EL (cell line): Measurements from ENCODE around the gene C2CD4D.

Experiments used
- DNase-seq: peaks from one replicate; pipeline ENCODE4 v3.0.0-alpha.2; 2016

The C2CD4D gene

DNA sequence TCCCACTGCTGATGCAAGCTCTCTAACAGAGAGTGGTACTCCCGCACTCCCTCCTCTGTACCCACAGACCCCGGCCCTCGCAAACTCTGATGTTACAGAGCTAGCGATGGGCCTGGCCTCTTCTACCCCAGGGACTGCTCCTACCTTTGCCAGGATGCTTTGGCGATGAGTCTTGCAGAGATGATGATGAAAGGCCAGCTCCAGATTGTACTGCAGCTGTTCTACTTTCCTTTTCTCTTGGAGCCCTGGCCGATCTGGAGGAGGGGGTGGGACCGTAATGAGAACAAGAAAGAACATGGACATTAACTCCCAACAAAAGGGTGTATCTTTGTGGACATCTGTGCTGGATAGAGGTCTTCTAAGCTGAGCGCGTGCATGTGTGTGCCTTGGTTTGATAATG lies 28.4 kb downstream of the C2CD4D start:
- DNase-seq: no peak

DNA sequence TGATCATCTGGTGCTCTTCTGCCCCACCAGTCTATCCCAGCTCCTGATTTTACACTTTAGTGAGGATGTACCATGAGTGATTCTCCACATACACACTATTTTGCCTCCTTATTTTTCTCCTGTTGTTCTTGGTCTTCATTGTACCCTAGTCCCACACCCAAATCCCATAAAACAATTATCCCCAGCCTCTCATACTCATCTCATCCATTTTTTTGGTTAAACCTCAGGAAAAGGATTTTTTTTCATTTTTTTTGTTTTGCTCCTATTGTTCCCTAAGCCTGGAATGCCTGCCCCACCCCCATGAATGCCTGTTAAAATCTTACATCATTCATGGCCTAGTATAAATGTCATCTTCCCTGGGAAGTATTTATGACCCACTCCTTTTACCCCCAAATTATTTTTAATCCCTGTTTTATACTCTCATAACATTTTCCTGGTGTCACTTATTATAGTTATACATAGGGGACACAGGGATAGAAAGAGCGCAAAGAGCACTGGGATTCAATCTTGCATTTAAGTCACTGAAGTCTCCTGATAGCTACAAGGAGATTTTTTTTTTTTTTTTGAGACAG lies 29.5 kb downstream of the C2CD4D start:
- no peak for DNase-seq

DNA sequence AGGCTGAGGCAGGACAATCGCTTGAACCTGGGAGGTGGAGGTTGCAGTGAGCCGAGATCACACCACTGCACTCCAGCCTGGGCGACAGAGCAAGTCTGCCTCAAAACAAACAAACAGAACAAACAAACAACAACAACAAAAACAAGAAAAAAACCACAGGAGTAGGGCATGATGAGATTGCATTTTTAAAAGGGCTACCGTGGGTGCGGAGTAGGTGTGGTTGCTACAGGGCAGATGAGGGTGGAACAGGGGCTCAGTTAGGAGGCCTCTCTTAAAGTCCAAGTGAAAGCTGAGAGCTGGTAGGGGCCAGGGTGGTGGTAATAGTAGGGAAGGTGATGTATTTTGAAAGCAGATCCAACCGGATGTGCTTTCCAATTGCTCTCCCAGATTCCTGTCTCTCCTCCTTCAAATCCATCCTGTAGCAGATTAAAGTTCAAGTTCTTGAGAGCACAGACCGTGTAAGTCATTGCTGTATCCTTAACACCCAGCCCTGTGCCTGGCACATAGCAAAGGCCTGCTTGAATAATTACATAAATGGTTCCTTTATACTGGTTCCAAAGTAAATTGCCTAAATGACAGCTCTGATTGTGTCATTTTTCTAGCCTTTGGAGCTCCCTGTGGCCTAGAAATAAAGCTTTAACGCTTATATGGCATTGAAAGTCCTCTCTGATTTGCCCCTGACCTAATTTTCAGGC lies 30.2 kb downstream of the C2CD4D start:
- no peak for DNase-seq

DNA sequence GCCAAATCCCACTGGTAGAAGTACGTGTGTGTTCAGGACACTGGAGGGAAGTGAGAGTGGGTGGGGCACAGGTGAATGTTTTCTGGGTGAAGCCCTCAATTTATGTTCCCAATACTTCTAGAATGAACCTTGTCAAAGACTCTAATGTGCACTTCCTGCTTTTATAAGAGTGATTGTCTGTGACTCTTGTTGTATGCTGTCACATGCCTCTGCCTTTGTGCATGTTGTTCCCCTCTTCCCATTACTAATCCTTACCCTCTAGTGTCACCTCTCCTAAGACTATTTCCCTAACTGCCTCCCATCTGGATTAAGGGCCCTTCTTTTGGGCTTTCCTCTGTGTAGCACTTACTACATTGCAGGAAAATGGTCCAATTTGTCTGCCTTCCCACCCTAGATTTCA lies 31.9 kb downstream of the C2CD4D start:
- DNase-seq: no peak

DNA sequence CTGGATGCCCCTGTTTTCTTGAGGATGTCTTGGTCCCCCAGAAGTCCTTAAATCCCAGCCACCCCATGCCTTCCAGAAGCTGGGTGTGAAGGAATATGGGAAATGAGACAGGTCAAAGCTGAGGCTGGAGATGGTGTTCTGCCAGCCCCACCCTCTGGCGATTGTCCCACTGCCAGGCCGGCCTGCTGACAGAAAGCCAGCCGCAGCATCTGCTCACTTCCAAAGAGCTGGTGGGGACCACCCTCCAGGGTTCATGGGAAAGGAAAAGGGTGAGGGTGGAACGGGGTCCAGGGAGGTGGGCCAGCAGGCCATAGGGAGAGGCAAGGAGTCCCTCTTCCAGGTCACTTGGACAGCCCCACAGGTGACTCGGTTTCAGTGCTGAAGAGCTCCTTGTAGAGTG lies 32.5 kb downstream of the C2CD4D start:
- DNase-seq: no peak

DNA sequence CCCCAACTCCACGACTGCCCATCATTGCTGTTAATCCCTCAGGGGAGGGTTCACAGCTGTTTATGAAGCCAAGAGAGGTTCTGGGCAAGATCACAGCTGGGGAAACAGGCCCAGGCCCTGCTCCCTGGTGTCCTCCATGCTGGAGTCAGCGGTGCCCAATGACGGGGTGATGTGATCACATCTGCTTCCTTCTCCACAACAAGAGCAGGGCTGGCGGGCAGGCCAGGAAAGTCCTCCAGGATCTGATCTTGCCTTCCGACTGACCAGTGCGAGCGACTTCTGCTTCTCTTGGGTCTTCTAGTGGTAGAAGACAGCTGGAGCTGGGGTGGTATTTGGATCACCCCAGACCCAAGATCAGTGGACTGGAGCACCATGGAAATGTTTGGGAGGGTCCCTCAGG lies 33.5 kb downstream of the C2CD4D start:
- DNase-seq: no peak

DNA sequence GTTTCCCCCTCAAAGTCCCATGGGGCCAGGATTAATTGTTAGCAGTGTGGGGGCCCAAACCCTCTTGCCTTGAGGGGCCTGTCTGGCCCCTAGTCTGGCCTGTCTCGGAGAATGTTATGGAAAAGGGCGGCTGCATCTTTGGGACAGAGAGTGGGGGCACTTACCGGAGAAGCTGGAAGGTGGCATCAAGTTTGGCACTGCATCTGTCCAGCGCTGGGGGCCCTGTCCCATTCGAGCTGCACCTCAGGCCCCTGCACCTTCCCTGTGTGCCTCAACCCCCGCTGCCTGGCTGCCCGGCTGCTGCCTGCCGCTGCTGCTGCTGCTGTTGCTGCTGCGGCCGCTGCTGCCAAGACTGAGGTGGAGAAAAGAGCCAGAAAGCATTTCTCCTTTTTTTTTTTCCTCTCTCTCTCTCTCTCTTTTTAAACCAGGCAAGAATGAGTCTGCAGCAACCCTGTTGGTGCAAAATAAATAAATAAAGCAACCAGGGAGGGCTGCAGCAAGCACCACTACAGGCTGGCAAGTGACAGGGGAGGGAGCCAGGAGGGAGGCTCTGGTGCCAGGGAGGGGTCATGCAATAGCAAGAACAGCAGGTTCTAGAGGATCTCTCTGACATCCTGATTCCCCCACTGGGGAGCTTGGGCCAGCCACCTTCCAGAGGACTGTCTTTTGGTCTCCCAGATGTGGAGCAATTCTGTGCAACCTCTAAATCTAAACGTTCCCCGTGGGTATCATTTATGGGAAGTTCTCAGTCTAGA lies 34.4 kb downstream of the C2CD4D start, which contains the start of gene LINGO4:
TSS of gene LINGO4 (minus strand) at position 354 of the 755 bp plus-strand sequence. CDS start 2,715 bp downstream, outside the sequence.
- DNase-seq: no peak

DNA sequence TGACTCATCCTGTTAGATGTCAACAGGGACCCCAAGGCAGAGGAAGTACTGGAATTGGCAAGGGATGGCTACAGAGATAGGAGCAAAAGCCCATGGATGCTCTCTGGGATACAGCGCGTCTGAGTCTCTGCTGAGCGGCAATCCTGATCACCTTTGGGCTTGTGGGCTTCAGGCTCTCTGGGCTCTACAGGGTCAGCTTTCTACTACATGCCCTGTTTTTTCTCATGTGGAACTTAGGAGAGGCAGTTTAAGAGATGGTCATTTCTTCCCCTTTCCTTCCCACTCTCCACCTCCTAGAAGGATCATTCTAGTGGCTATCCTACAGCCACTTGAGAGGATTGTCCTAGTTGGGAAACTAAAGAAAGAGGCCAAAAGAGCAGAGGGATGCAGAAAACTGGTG lies 35.7 kb downstream of the C2CD4D start:
- no peak for DNase-seq

DNA sequence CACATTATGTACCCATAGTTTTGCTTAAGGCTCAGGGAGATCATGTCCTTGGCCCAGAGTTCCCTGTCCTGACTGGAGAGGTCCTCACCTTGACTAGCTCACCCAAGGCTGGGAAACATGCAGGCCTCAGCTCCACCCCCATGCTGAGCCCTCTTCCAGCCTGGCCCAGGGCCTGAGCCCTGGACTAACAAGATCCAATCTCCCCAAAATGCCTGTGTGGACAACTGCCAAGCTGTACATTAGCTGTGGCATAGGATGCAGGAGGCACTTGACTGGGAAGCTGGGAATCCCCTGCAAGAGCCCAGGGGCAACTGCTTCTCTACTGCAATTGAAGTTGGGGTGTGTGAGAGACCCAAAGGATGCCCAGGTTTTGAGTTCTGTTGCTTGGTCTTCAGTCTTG lies 36.5 kb downstream of the C2CD4D start:
- no peak for DNase-seq

DNA sequence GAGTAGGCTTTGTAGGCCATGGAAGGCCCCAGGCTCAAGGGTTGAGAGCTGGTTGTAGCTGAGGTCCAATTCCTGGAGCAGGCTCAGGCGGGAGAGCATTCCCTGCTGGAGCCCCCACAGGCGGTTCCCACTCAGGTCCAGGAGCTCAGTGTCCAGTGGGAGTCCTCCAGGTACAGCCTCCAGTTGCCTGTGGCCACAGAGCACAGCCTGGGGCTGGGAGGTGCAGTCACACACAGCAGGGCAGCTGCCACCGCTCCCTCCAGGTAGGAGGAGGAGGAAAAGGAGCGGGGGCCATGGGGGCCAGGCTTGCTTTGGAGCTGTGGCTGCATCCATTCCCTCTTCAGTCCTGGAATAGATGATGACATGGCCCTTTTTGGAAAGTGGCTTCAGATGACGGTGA lies 37.2 kb downstream of the C2CD4D start:
- no peak for DNase-seq

DNA sequence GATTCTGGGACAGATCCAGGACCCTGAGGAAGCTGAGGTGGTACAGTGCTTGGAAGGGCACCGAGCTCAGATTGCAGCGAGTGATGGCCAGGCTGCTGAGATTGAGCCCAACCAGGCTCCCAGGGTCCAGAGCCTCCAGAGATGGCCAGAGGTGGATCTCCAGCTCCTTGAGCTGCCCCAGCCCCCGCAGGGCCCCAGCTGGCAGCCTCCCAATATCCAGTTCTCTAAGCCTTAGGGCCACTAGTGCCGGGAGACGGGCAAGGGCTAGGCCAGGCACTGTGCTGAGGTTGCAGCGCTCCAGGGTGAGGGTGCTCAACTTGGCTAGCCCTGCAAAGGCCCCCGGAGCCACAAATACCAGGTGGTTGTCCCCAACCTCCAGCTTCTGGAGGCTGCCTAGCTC lies 37.8 kb downstream of the C2CD4D start:
- no peak for DNase-seq

DNA sequence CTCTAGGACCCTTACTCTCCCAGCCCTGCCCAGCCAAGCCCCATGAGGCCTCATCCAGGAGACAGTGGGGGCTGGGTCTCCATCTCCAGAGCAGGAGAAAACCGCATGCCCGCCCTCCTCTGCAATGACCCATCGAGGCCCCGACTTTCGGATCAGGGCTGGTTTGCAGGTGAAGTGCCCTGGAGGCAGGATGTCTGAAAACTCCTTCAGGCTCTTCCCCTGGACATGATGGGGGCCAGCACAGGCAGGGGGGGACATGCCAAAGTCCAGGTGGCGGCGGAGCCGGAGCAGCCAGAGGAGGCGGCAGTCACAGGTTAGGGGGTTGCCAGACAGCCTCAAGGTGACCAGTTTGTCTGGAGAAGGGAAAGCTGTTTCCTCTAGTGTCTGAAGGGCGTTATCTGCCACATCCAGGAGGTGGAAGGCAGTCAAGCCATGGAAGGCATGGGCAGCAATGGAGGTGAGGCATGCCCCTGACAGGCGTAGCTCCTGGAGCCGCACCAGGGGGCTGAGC lies 38.3 kb downstream of the C2CD4D start:
- DNase-seq: no peak

DNA sequence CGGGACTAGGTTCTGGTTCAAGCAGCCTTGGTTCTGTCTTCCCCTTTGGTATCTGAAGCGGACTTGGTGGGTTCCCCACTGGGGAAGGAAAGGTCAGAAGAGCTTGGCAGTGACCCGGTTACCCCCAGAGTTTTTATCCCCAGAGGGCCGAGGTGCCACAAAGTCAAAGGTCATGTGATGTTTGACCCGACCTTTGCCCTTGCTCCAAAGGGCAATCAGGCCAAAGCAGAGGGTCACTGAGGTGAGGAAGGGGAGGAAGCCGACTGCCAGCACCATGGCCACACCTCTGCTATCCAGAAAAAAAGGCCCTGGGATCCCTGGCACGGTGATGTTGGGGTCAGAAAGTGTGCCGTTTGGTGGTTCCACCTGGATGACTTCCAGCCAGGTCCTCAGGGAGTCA lies 38.8 kb downstream of the C2CD4D start:
- DNase-seq: no peak

DNA sequence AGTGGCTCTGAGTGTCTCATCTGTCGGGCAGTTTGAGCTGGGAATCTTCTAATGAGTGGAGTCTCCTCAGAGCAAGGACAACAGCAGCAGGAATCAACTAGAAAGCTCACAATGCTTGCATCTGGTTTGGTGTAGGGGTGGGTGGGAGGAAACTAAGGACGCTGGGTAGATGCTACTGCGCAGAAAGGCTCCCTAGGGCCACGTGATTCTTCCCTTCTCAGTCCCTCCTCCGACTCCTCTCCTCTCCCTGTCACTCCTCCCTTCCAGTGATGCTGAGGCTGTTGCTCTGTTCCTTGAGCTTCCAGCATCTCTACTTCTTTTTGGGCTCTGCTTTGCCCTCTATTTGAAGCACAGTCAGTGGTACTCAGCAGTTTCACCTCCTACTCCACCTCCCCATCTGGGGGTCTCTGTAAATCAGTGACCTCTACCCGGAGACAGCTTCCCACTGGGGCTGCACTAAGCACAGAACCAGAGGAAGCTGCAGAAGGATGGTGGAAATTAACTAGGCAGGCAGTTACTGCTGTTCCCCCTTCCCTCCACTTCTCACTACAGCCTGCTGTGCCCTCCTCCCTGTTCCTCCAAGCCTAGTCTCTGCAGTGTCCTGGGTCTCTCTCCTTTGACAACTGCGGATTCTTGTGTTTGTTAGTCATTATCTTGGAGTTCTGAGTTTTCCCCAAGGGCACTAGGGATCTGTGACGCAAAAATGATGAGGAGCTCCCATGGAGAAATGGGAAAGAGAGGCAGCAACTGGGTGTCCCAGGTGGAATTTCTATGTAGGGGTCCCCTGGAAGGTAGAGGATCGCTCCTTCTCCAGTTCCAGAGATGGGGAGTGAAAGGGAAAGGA lies 40.2 kb downstream of the C2CD4D start:
- peak; percentile 57 for DNase-seq

DNA sequence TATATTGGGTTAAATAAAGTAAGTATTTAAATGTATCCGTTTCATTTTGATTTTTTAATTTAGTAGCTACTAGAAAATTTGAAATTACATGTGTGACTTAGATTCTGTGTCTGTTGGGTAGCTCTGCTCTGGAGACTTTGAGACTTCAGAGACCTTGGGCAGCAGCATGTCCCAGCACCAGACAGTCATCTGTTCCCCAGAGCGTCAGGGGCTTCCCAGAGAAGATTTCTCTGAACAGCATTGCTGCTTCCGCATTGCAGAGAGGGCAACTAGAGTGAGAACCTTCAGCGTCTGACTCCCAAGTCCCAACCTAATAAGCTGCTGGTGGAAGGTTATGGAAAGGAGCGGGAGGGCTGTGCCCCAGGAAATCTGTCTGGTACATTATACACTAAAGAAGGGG lies 41.0 kb downstream of the C2CD4D start:
- DNase-seq: no peak

DNA sequence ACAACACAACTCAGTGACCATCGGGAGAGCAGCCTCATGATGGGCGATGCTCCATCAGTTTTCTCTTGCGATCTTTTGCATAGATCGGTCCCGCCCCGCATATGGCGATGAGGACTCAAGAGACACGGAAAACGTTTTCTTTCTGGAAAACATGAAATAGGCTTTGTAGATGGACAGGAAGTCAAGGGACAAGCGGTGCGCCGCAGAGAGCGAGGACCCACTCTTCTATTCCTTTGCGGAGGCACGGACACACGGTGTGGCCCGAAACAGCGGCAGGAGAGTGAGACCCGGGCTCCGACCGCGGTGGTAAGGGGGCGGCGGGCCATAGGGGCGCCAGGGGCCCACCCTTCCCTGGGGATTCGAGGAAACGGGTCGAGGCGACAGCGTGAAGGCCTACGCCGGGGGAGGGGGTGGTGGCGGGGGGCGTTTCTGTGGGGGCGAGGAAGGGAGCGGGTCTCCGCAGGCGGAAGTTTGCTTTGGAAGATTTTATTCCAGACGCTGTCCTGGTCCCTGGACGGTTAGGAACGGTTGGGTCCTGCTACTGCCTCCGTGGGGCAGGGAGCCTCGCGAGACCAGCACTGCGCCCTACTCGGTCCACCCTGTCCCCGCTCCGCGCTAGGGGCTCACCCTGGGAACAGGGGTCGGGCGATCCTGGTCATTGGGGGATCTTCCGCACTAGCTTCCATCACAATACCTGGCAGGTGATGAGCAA lies 48.5 kb downstream of the C2CD4D start:
- peak; percentile 45 for DNase-seq

DNA sequence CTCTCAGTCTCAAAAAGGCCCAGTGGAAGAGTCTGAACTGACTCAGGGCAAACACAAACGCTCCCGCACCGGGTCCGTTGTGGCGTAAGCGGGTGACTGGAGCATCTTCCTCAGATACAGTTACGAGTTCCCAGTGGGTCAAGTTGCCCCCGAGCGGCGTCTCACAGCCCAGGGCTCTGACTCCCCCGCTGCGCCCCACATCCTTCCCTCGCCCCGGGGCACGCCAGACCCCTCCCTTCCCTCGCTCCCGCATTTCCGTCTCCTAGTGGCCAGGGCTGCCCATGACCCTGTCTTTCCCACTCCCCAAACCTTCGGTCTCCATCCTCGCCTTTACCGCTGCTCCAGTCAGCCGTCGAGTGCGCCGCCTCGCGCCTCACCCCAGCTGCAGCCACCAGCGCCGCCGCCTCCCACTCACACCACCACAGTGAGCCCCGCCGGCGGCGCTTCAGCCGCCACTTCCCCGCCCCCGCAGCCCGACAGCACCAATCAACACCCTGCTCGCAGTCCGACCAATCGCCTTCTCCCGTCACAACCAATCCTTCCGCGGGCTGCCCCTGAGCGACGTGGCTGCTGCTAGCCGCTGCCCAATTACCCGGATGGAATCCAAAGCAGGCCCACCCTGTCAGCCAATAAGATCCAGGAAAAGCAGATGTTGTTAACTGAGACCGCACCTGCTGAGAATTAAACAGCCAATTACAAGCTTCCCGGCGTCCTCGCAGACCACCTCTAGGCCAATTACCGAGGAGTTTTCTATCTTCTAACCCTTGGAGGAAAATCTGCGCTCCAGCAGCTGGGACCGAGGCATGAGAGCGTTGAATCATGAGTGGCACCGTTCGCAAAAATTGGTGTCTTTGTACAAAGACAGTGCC lies 49.3 kb downstream of the C2CD4D start, which contains the start of gene TDRKH:
TSS of gene TDRKH (minus strand) at position 430 of the 869 bp plus-strand sequence. CDS start 7,478 bp downstream, outside the sequence.
- DNase-seq: peak; percentile 100
